GM19397 (cell line): ENCODE results near the gene APCDD1L.
"Not testable (repeated sequence)": the region's sequence is repeated elsewhere in the genome, so short reads cannot be mapped to it uniquely, and the experiment has no call there.

ENCODE experiments used
- ATAC-seq: cut with Tn5 transposase; IDR thresholded peaks from one replicate; pipeline ENCODE4 v1.9.1; 2021; ENCODE audit warnings: mild to moderate bottlenecking, moderate library complexity; ENCODE audit not compliant: unreplicated experiment

The APCDD1L gene

GRCh38 chr20:58446960-58447265 lies 68.3 kb downstream of the APCDD1L start:
- ATAC-seq: no peak

GRCh38 chr20:58446264-58446959 lies 68.8 kb downstream of the APCDD1L start:
- ATAC-seq: no peak

GRCh38 chr20:58444746-58445255 lies 70.4 kb downstream of the APCDD1L start:
- ATAC-seq: no peak

GRCh38 chr20:58441723-58442122 lies 73.5 kb downstream of the APCDD1L start:
- ATAC-seq: no peak

- no peak for ATAC-seq
Observed at GRCh38 chr20:58440021-58440767, 75.0 kb downstream of the APCDD1L start.

GRCh38 chr20:58438970-58439808 lies 76.0 kb downstream of the APCDD1L start:
- no peak for ATAC-seq

- ATAC-seq: peak; percentile 69
Observed at GRCh38 chr20:58436868-58437645, 78.1 kb downstream of the APCDD1L start.

GRCh38 chr20:58435237-58435636 lies 80.0 kb downstream of the APCDD1L start:
- ATAC-seq: no peak

GRCh38 chr20:58434326-58434725 lies 80.9 kb downstream of the APCDD1L start:
- ATAC-seq: no peak

- no peak for ATAC-seq
Observed at GRCh38 chr20:58433759-58434158, 81.4 kb downstream of the APCDD1L start.

GRCh38 chr20:58433029-58433647 lies 82.1 kb downstream of the APCDD1L start:
- no peak for ATAC-seq

- ATAC-seq: no peak
Observed at GRCh38 chr20:58432186-58432954, 82.8 kb downstream of the APCDD1L start.

- no peak for ATAC-seq
Observed at GRCh38 chr20:58431134-58431533, 84.1 kb downstream of the APCDD1L start.

- ATAC-seq: no peak
Observed at GRCh38 chr20:58429303-58429702, 85.9 kb downstream of the APCDD1L start.

GRCh38 chr20:58428364-58428763 lies 86.8 kb downstream of the APCDD1L start:
- ATAC-seq: no peak

- ATAC-seq: not testable (repeated sequence)
Observed at GRCh38 chr20:58427571-58427970, 87.6 kb downstream of the APCDD1L start.

GRCh38 chr20:58424218-58424969 lies 90.8 kb downstream of the APCDD1L start:
- no peak for ATAC-seq

- ATAC-seq: no peak
Observed at GRCh38 chr20:58421497-58421850, 93.7 kb downstream of the APCDD1L start.
